ENCODE measurements around the gene TSHZ2.

DNA sequence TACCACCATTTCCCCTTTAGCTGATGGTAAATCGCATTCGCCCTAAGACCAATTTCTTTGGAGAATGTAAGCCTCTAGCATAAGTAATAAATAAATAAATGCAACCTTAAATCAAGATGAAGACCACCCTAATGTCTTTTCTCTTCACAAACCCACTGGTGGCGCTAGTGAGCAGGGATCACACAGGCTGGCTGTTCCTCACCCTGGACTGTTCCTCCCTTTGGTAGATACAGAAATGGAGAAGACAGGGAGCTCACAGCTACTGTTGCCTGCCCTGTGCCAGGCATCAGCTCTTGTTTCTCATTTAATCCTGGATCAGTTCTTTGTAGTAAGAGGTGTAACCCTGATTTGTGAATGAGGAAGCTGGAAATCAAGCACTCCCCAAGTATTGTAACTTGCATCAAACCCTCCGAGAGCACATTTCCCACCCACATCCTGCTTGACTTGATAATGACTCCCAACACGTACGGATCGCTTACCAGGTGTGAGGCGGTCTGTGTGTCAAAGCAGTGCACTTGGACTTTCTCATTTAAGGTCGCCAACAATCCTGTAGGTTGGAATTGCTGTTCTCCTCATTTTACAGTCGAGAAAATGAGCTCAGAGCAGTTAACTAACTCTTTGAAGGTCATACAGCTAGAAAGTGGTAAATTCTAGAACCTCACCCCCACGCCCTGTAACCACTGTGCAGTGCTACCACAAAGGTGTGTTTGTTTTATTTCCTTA, 236.1 kb downstream of the TSHZ2 start:
- TF ChIP-seq CTCF (IDR thresholded peaks at IDR 0.05) (peak; percentile 18; the same call in 1 of the 2 replicates), ZFX (IDR thresholded peaks at IDR 0.05; ENCODE audit: borderline replicate concordance) (no peak)
